Activated CD8-positive, alpha-beta memory T cell treated with anti-CD3 and anti-CD28 coated beads, Interleukin-2, amount 50 U/mL, for 1 hour (primary cell): ENCODE measurements around the gene ADGRA3.
"Not testable (repeated sequence)": the region's sequence is repeated elsewhere in the genome, so short reads cannot be mapped to it uniquely, and the experiment has no call there.

ENCODE experiments used
- DNase-seq: peaks from one replicate; pipeline ENCODE4 v3.0.0-alpha.2; 2020; ENCODE audit errors: extremely low read depth

The ADGRA3 gene

DNA sequence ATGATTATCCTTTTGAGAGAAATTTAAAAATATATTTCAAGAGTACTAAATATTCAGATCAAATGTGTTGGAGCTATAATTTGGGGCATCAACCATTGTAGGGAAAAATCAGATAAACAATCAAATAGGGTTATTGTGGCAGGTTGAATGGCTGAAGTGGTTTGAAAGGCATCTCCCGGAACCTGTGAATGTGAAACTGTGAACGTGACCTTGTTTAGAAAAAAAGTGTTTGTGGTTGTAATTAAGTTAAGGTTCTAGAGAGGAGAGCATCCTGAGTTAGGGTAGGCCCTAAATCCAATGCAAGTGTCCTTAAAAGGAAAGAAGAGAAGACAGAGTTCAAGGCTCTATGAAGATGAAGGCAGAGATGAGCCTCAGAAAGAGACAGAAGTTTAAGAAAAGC, 37.4 kb downstream of the ADGRA3 start:
- DNase-seq, result no peak

DNA sequence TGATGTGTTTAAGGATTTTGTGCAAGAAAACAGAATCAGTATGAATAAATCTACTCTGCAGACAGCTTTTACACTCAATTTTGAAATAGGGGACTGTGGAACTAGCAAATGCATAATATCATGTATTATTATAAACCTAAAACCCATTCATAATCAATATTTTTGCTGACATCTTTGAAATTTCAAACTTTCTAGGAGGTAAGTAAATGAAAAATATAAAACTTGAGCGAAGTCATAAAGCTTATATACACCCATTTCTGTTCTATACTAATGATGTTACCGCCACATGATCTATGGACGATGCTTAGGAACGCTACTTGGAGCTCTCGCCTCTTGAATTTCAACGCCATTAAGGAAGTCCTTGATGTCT, 38.1 kb downstream of the ADGRA3 start:
- DNase-seq, result no peak

DNA sequence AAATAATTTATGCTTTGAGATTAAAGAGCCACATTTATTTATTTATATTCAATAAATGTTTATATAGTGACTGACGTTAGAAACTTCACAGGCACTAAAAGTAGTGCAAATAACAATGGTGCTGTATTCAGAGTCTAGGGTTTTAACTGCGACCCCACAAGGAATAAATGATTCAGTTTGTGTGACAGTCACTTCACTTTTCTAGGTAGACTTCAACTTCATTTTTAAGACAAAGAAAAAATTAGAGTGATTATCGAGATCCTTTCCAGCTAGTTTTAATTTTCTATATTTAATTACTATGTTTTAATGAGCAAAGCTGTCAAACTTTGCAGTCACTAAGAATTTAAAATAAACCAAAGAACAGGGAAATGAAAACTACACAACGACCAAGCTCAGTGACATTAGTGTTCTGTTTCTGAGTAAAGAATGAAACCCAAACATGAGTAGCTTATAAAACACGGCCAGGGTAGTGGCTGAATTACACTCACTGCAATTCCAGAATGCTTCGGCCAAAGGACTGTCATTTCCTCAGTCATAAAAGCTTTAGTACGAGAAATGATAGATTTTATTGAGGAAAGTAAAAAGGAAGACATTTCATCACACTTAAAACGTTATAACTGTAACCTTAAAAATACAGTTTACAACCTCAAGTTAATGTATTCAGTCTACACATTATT, 38.6 kb downstream of the ADGRA3 start:
- no peak for DNase-seq

DNA sequence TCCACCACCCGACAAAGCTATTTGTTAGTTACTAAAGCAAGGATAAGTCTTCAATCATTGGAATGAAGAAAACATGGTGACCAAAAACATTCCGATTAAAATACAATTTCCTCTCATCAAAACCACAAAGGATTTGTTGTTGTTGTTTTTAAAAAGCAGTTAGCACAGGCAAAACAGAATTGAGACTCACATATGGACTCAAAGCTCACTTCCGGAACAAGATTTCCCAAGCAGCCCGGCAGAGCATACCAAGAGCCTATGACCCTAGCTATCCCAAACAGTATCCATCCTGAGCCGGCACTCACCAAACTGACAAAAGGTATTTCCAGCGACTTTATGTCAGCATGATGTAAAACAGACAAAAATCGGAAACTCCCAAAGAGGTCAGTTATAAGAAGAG, 39.9 kb downstream of the ADGRA3 start:
- DNase-seq, result no peak

DNA sequence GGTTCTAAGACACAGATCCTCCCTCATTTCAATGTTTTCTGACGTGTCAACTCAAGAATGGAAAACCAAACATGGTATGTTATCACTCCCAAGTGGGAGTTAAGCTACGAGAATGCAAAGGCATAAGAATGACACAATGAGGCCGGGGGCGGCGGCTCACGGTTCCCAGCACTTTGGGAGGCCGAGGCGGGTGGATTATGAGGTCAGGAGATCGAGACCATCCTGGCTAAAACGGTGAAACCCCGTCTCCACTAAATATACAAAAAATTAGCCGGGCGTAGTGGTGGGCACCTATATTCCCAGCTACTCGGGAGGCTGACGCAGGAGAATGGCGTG, 40.6 kb downstream of the ADGRA3 start:
- not testable (repeated sequence) for DNase-seq

DNA sequence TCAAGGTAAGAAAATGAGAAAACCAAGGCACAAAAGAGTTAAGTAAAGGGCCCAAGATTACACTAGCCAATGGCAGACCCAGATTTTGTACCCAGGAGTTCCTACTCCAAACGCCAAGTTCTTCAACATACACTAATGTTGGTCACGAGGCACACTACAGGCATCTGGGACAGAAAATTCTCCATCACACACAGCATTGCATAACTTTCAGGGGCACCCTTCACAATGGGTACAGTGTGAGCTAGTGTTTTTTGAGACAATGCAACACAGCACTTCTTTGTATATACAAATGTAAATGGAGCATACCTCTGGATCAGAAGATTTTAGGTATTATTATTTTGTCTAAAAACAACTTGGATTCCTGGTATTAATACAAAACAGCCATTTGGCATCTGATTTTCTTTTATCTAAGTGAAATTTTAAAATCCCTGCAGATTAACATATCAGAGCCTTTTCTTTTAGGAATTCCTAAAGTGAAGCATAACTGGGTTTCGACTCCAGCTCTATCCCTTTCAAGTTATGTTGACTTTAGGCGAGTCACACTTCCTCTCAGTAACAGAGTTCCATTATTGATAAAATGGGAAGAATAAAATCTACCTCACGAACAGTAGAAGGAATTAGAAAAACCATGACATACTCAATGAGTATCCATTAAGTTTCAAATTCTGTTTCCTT, 41.1 kb downstream of the ADGRA3 start:
- DNase-seq, result no peak

DNA sequence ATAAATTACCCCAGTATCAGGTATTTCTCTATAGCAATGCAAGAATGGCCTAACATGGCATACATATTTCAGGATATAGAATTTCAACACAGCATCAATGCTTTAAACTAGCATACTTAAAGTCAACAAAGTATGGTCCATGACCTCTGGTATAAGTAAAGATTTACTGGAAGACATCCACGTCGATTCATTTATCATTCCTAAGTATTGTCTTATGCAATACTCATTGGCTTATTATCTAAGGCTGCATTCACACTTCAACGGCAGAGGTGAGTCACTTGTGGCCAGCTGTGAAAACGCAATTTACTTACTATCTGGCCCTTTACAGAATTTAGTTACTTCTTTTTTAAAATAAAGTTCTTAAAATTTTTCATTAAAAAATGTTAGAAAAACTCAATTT, 42.6 kb downstream of the ADGRA3 start:
- no peak for DNase-seq

DNA sequence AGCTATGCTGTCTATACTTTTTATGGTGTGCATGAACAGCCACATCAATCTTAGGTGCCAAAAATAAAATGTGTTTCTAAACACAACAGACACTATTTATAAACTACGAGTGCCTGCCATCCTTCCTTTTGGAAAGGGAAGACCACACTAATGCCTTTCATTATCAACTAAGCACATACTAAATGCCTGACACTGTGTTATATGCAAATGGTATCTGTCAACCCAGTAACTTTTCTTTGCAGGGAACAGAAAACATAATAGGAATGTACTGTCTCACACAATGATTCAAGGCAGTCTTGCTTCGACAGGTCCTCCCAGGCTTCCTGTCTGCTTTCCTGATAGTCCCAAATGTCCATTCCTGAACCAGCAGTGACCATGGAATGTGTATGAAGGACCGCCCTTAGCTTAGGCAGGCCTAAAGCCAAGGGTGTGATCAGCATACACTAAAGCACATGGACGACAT, 43.8 kb downstream of the ADGRA3 start:
- no peak for DNase-seq

DNA sequence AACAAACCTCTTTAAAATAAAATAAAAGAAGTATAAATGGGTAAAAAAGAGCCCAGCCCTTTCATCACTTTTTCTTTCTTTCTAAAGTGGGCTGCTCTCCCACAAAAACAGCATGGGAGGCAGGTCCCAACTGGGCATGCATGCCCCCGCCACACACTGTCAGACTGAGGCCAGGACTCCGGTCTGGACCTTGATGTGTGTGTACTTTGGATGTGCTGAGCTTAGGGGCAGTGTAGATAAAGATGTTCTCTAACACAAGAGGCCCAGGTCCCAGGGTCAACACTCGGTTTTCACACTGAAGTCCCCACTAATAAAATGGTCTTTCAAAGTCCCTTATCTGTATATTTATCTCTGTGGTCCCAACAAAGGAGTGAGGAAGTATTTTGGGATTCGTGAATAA, 44.4 kb downstream of the ADGRA3 start:
- no peak for DNase-seq

DNA sequence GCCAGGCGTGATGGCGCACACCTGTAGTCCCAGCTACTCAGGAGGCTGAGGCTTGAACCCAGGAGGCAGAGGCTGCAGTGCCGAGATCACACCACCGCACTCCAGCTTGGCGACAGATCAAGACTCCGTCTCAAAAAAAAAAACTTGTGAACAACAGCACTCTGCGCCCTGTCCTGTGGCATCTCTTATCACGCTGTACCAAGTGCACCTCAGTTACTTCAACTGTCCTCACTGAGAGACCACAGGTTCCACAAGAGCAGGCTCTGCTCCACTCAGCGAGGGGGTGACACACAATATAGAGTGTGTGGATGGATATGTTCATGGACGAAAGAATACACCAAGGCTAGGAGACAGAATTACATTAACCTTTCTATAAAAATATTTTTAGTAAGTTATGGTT, 49.3 kb downstream of the ADGRA3 start:
- no peak for DNase-seq

DNA sequence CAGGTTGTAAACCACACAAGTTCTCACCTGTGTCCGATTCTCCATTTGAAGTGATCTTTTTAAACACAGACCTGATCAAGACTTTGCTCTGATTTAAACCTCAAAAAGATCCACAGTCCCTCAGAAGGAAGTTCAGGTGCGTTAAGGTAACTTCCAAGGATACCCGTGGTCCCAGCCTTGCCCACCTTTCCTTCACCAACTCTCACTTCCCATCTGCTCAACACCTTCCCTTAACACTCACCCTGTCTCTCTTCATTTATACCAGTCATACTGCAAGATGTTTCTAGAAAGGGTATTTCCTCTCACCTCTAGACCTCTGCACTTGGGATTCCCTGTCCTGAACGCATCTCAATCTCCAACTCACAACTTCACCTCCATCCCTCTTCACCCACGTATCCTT, 49.9 kb downstream of the ADGRA3 start:
- DNase-seq, result no peak

DNA sequence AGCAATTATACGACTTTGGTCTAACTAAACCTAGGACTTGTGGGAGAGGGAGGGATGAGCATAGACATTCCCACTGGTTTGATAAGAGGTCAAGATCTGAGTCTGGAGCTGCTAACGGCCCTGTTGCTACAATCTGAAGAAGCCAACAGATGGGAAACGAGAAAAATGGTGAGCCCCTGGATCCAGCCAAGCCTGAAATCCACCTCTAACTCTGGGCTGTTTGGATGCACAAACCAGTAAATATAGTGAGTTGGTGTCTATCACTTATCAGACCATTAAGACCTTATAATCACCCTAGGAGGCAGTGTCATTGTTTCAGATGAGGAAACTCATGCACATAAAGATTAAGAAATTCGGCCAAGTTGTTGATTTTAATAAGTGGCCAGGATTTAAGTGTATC, 50.5 kb downstream of the ADGRA3 start:
- DNase-seq, result no peak

DNA sequence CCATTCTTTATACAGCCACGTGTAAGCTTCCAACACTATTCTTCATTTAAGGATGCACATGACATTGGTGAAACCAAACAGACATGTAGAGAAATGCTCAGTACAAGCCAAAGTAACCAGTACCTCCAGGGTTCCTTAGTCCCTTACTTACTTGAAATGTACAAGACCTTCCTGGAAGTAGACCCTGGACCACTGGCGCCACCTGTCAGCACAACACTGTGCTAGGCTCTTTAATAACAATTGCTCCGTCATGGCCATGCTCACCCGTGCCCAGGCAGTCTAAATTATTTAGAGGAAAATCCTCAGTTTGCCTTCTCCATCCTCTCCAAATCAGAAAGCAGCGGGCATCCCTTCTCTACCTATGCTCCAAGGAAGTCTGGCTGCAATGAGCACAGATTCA, 52.7 kb downstream of the ADGRA3 start:
- DNase-seq, result no peak

DNA sequence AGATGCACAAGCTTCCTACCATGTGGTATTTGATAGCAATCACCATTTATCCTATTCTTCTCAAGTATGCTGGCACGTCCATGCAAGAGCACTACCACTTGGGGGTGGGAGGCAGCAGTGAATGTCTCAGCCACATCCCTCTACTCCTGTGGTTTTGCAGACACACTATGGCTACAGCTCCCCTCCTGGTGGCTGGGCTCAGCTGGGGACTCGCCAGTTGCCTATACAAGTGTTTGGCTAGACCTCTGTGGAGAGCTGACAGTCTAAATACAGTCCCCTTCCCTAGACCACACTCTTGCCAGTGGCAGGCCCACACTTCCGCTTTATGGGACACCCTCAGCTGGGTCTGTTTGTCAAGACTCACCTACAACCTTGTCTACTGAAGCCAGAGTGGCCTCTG, 53.2 kb downstream of the ADGRA3 start:
- DNase-seq, result no peak

DNA sequence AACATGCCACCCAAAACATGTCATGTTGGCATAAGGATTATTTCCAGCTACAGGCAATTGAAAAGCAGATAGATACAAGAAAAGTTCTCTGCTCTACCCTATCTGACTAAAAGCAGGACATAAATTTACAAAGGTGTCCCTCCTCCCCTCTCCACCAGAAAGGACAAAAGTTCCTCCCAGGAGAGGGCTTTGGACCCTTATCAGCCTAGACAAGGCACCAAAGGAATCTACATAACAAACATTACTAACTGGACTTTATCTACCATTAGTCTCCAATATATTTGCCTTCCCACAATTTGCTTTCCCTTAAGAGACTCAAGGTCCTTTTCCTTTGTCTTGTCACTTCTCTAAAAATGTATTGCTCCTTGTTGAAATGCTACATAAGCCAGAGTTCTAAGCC, 55.6 kb downstream of the ADGRA3 start:
- DNase-seq, result no peak

DNA sequence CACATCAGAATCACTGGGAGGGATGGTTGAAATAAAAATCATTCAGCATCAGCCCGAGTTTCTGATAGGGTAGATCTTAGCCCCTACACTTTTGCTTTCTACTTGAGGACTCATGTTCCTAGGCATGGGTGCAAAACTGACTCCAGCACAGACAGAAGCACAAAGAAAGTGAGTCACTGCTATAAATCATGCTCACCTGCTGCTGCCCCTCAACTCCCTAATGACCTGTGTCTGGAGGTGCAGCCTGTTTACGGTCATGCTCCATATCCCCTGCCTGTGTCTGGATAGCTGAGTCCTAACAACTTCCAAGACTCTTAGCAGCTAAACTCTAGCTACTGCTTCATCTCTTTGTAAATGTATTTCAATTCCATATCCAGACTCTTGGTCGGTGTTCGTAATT, 57.8 kb downstream of the ADGRA3 start:
- no peak for DNase-seq

DNA sequence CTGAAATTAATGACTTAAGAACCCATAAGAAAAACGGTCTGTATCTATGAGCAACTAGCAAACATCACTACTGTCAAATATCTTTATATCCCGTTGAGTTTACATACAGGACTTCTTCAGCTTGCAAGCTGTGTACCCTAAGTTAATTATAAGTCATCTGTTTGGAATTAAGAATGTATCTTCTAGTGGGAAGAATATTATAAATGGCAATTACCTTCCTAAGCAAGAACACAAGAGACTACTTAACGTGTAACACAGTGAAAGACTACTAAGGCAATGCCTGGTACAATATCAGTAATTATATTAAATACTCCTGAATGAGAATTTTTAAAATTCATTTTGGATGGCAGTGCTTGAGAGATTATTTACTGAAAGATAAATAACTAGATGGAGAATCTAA, 58.5 kb downstream of the ADGRA3 start:
- DNase-seq, result no peak

DNA sequence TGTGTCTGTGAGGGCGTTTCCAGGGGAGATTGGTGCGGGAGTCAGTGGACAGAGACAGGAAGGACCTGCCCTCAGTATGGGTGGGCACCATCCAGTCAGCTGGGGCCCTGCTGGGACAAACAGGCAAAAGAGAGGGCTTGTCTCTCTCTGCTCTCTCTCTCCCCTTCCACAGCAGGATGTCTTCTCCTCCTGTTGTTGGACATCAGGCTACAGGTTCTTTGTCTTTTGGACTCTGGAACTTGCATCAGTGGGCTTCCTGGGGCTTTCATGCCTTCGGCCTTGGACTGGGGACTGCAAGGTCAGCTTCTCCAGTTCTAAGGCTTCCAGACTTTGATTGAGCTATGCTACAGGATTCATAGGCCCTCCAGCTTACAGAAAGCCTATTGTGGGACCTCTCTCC, 59.6 kb downstream of the ADGRA3 start:
- no peak for DNase-seq

DNA sequence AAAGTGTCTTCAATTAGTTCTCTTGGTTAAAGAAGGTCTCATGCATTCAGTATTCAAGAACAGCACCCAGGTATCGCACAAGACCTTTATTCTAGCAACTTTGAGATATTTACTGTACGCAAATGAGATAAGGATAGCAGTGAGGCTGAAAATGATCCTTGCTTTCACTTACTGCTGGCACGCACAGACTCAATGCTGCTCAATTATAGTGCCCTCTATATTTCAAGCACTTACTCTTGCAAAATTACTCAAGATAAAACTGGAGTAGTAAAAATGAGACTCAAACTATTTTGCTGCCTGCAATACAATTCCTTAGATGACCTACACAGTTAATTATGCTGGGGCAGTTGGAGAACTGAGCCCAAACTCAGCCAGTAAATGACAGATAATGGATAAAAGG, 60.9 kb downstream of the ADGRA3 start:
- DNase-seq, result no peak

DNA sequence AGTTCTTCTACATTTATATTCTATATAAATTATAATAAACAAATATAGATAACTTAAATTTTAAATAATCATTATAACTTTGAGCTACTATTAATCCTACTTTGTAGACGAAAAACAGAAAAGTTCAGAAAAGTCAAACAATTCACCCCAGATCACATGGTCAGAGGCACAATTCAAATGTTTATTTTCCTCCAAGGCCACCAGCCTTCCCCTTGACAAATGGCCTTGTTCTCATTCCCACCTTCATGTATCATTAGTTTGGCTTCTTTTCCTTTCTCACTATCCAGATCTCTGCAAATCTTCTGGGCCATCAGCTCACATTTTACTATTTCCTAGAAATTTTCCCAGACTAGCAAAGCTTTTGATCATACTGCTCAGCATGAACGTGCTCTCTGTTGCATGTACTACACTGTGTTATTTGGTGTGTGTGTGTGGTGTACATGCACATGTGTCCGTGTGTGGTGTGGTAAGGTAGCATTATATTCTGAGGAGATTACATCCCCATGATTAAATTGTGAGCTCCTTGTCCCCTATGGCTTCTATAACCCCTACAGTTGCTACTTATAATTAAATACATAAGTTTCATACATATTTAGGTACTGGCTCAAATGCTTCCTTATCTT, 61.5 kb downstream of the ADGRA3 start:
- no peak for DNase-seq

DNA sequence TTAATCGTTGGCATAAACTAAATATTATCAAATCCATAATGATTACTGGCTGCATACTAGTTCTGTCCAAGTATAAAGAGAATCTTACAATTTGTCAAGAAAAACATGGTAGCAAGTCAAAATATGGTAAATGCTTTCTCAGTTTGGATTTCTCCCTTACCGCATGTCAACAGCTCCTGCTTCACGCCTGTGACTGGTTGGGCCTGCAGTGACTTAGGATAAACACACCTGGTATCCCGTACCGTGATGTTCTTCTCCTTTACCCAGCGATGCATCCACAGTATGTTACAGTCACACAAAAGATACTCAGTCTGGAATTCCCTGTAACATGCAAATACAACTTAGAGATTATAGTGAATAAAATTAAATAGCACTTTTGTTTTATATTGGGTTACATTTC, 71.1 kb downstream of the ADGRA3 start:
- DNase-seq, result no peak

DNA sequence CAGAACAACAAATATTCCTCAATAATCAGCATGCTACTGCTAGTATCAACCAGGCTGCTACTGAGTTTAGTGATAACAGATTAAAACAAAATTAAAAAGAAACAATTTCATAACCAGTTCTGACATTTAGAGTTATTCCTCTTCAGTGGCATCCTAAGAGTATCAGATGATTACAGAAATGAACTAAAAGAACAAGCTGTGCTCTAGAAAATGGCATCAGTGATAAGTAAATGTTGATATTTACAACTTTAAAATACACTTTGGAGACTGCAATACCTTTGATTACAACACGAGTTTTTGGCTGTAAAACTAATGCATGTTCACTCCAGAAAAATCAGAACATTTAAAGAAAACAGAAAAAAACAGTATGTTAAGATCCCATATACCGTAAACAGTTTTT, 72.9 kb downstream of the ADGRA3 start:
- DNase-seq, result no peak

DNA sequence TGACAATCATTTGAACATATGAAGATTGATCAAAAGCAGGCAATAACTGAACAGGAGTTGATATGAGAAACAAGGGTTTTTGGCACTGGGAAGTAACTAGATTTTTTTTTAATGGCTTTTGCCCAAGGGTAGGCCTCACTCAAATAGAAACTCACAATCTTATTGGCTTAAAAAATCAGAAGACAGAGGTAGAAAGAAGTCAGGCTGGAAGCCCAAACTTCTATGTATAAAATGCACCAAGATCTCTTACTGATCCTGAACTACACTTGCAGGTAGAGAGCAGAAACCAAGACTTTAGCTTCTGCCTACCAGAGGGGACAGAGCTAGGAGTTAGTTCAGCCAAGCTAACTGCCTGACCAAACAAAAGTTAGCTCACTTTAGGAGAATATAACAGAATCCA, 74.9 kb downstream of the ADGRA3 start:
- DNase-seq, result no peak

DNA sequence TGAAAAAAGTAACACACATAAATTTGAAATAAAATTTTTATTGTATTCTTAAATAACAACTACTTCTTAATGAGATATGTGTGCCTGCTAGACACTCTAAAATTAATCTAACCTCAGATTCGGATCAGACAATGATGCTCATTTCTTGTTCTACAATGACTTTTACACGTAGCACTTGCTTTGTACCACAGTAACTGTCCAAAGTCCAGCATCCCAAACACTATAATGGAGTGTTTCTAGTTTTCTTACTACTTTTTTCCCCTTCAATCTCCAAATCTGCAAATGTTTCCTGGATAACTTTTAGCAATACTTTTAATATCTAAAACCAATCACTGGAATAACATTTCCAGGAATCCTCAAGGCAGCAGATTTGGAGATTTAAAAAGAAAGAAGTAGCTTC, 75.9 kb downstream of the ADGRA3 start:
- no peak for DNase-seq
